Ammon's horn (tissue), 1 donor: ENCODE results near the gene TYR.
"Not testable (repeated sequence)": the region's sequence is repeated elsewhere in the genome, so short reads cannot be mapped to it uniquely, and the experiment has no call there.

Experiments
- DNase-seq: peaks from one replicate; pipeline ENCODE4 v3.0.0-alpha.2; 2016; ENCODE audit warnings: low spot score

TYR gene

DNA sequence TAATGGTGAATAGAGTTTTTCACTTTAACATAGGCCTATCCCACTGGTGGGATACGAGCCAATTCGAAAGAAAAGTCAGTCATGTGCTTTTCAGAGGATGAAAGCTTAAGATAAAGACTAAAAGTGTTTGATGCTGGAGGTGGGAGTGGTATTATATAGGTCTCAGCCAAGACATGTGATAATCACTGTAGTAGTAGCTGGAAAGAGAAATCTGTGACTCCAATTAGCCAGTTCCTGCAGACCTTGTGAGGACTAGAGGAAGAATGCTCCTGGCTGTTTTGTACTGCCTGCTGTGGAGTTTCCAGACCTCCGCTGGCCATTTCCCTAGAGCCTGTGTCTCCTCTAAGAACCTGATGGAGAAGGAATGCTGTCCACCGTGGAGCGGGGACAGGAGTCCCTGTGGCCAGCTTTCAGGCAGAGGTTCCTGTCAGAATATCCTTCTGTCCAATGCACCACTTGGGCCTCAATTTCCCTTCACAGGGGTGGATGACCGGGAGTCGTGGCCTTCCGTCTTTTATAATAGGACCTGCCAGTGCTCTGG, at the start of gene TYR:
TSS of gene TYR (plus strand) at position 185 of the 541 bp plus-strand sequence. CDS start at position 264, 79 bp downstream.
- no peak for DNase-seq

DNA sequence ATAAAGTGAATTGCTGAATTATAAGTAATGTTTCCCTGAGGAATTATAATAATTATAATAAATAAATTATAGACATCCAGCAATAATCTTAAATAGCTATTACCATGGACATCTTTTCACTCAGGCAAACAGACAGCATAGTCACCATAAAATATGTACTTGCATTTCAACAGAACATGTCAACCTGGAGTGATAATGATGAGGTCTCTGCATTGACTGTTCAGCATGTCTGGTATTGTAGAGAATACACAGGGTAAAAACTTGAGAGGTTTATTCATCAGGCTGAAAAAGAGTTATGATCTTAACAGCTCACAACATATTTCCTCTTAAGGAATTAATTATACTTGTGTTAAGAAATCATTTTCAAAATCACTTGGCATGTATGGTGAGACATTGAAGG, 41.1 kb upstream of the TYR start:
- no peak for DNase-seq

DNA sequence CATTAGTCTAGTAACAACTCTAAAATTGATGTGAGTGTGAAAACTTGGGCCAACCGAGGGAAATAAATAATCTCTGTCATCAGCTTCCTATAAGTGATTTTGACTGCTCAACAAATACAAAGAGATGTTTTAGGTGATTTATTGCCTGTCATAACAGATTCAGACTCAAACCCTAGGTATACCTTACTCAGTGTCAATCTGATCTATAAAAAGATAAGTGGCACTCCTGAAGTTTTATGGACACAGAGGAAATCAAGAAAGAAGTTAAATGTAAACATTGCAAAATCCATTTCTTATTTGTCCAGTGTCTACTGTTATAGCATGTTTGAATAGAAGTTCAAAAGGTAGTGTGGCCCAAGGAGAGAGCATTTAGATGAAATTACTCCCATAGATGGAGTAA, 30.4 kb upstream of the TYR start:
- no peak for DNase-seq

DNA sequence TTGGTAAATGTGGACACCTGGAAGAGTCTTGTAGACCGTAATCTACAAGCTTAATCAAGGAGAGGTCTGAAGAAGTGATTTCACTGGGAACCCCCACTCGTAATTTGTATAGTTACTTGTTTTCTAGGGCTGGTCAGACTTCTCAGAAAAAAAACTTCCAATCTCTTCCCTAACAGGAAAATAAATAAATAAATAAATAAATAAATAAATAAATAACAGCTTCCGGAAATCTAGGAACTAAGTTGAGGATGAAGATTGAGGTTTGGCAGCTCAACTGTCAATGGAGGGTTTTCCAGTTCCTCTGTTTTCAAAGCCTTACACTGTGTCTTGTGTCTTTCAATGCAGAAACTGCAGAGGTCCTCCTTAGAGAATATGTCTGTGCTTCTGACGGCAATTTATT, 17.7 kb upstream of the TYR start:
- DNase-seq, result no peak

DNA sequence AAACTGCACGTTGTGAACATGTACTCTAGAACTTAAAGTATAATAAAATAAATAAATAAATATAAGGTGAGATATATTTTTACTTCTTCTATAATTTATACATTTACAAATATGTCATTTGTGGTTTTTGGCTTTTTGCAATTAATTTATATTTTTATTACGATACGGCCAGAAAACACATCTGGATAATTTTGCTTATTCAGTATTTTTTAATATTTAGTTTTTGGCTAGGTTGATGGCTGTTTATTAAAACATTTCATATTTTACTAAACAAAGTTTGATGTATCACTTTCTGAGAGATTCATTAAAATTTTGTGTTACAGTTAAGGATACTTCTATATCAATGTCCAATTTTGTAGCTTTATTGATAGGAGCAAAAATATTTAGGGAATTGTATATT, 15.7 kb upstream of the TYR start:
- no peak for DNase-seq

DNA sequence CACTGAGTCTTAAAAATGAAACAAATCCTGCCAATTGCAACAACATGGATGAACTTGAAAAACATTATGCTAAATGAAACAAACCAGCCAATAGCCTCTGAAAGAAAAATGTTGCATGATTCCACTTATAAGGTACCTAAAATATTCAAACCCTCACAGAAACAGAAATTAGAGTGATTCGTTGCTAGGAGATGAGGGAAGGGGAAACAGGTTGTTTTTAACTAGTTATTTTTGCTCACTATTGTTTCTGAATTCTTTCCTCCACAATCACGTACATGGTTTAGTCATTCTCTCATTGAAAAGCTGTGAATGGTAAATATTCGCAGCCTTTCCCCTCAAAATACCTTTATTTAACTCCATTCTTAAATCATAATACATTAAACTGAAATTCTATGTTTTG, 14.0 kb upstream of the TYR start:
- no peak for DNase-seq

DNA sequence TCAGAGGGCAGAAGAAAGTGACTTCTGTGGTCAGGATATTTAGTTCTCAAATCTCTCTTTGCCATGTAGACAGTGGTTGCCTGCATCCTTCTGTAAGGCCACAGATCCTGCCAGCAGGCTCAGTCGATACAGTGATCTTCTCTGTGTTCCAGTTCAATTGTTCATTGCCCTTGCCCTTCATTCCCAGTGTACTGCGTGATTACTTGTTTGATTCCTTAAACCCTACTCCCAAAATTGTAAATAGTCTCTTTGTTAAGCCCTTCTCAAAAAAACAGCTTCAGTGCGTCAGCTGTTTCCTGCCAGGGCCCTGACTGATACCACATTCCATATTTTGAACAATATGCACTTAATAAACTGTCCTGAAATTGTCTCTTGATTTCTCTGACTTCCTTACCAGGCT, 9.3 kb upstream of the TYR start:
- DNase-seq, result no peak

DNA sequence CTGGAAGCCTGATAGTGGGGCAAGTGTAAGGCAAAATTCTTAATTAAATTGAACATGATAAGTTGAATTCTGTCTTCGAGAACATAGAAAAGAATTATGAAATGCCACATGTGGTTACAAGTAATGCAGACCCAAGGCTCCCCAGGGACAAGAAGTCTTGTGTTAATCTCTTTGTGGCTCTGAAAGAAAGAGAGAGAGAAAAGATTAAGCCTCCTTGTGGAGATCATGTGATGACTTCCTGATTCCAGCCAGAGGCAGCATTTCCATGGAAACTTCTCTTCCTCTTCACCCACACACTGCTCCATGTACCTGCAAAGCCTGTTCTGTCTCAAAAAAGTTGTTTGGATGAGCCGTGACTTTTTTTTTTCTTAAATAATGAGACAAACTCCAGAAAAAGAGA, 1.9 kb upstream of the TYR start:
- DNase-seq, result peak; percentile 9

DNA sequence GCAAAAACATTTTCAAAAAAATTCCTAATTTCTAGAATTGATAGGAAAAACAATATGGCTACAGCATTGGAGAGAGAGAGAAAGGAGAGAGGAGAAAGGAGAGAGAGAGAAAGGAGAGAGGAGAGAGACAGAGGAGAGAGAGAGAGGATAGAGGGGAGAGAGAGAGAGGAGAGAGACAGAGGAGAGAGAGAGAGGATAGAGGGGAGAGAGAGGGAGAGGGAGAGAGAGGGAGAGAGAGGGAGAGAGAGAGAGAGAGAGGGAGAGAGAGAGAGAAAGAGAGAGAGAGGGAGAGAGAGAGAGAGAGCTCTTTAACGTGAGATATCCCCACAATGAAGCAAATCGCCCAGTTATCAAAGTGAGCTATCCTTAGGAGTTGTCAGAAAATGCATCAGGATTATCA, 737 bp upstream of the TYR start:
- no peak for DNase-seq

DNA sequence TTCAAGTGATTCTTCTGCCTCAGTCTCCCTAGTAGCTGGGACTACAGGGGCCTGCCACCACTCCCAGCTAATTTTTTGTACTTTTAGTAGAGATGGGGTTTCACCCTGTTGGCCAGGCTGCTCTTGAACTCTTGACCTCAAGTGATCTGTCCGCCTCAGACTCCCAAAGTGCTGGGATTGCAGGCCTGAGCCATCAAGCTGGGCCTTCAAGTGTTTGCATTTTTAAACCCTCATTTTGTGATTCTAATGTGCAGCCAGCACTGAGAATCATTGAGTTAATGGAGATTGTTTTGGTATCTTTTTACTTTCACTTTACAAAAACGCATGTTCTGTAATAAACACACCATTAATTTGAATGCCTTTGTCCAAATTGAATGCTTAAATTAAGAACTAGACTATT, 3.4 kb downstream of the TYR start:
- DNase-seq, result no peak

DNA sequence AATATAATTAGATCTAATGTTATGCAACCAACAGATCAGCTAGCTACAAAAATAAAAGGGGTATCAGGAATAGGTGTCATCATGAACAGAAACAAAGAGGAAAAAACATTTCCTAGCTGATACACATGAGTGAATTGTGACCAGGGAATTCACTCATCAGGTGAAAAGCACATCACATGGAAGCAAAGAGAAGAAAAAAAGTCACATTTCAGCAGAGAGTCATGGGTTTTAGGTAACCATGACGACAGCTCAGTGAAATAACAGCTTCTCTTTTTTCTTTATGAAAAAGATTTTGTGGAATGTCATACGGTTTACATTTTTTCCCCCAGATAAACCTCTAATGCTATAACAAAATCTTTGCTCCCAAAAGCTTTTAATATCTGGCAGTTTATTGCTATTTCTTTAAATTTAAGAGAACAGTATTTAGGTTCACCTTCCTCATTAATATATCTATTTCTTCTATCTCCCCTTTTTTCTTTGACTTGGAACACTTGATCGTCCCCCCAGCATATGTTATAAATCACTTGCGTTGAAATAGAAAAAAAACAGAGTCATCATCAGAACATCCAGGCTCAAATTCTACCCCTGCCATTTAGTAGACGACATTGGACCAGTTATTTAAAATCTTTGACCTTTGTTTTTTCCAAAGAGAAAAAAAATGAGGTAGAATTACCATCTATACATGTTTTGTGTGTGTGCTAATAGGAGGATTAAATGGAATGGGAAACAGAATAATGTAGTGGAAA, 5.3 kb downstream of the TYR start:
- DNase-seq, result peak; percentile 6

DNA sequence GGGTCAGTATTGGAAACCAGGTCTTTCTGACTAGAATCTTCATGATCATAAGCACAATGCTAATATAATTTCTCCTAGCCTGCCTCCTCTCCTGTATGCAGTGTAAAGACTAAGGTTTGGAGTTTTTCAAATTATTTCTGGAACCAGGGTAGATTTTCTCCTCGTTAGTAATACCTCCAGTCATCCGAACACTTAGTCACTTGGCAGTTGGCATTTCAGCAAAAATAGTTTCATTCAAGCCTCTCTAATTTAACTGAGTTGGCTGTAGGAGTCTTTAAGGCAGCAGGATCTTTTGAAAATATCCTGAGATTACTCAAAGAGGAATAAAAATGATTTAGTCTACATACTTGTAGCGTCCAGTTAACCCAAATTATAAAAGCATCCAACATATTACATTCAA, 6.3 kb downstream of the TYR start:
- no peak for DNase-seq

DNA sequence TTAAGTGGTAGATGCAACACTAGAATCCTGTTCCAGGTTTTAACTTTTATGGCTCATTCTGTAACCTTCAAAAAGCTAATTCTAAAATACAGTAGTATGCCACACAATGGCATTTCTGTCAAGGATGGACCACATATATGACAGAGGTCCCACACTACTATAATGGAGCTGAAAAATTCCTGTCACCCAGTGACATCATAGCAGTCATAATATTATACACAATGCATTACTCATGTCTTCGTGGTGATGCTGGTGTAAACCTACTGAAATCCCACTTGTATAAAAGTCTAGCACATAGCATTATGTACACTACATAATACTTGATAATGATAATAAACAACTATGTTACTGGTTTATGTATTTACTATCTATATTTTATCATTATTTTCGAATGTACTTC, 12.1 kb downstream of the TYR start:
- no peak for DNase-seq

DNA sequence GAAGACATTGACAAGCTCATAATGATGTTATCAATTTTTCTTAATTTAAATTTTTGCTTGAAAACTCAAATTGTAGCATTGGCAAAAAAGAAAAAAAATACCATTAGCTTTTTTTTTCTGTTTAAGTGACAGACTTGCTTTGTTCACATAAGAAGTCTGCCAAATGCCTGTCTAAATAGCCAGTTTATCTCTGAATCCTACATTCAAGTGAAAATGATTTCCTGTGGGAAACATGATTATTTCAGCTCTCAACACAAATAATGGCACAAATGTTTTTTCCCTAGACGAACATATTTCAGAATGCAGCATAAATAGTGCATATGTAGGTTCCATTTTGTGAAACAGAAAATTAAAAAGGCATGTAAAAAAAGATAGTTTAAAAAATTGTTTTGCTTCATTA, 23.5 kb downstream of the TYR start:
- no peak for DNase-seq

DNA sequence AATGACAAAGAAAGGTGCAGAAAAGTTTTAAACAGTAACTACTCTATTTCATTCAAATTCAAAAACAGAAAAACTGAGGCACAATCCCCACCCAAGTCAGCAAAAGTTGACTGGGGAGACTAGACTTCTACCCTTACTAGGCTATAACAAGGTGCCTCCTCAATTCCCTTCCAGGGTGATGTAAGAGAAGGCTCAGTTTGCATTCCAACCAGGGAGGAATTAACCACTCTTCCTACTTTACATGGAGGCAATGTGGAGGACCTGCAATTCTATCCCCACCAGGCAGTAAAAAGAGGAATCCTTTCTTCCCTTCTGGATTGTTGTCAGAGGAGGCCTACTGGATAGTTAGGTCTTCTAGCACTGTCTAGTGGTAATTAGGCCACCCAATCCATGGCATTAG, 26.1 kb downstream of the TYR start:
- DNase-seq, result no peak

DNA sequence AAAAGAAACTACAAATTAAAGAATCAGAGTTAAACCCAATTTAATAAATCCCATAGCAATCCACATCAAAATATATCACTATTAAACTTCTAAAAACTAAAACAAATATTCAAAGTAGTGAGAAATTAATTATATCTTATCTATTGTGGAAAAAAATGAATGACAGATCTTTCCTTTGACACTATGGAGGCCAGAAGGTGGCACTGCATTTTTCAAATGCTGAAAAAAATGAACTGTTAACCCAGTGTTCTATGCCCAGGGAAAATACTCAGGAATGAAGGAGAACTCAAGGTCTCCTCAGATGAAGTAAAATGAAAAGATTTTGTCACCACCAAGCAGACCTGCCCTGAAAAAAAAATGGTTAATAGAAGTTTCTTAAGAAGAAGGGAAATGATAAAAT, 27.7 kb downstream of the TYR start:
- no peak for DNase-seq

DNA sequence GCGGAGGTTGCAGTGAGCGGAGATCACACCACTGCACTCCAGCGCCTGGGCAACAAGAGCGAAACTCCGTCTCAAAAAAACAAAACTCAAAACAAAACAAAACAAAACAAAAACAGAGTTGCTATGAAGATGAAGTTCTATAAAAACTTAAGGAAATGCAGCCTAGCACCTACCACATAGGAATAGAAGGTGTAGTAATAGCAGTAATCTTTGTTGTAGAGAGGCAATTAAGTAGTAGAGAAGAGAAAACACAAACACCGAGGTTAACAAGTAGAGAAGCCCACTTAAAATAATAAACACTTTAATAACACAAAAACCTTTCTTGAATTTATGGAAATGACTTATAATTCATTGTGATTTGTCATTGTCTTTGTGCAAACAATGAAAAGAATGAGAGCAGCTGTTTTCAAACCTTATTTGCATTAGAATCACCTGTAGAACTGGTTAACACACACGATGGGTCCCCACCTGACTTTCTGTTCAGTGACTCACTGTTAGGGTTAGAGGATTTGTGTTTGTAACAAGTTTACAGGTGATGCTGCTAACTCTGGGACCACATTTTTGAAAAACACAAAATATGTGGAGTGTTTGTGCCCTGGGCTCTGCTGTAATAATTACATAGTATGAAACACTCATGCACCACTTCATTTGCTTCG, 43.1 kb downstream of the TYR start:
- DNase-seq, result no peak

DNA sequence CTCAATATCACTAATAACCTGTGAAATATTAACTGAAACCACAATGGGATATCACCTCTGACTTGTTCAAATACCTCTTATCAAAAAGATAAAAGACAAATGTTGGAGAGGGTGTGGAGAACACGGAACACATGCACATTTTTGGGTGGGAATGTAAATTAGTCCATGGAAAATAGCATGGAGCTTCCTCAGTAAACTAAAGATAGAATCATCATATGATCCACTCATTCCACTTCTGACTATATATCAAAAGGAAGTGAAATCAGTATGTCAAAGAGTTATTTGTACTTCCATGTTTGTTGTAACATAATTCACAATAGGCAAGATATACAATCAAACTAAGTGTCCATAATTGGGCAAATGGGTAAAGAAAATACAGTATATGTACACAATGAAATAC, 57.4 kb downstream of the TYR start:
- no peak for DNase-seq

DNA sequence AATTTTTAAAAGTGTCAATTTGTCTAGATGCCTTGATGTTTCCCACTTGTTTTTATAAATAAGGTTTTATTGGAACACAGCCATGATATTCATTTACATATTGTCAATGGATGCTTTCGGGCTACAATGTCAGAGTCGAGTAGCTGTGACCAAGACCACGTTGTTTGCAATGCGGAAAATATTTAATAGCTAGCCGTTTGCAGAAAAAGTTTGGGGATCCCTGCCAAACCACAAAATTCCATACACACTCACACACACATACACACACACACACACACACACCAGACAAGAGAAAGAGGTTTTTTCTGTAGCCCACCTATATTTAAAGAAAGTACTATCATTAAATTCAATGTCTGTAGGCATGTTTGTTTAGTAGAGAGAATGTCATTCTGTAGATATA, 58.3 kb downstream of the TYR start:
- DNase-seq, result no peak

DNA sequence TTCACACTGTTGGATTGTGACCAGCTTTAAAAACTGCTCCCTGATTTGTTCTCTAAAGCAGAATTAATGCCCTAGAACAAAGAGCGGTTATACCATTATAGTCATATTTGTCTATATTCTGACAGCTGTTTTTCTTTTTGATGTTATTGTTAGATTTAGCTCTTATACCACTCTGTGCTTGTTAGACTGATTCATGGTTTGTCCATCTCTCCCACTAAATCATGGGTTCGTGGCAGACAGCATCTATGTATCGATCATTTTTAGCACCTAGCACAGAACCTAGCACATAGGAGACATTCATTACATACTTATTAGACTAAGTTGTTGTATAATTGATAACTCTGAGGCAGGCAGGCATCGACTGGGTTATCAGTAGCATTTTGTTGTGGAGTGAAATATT, 69.3 kb downstream of the TYR start:
- not testable (repeated sequence) for DNase-seq

DNA sequence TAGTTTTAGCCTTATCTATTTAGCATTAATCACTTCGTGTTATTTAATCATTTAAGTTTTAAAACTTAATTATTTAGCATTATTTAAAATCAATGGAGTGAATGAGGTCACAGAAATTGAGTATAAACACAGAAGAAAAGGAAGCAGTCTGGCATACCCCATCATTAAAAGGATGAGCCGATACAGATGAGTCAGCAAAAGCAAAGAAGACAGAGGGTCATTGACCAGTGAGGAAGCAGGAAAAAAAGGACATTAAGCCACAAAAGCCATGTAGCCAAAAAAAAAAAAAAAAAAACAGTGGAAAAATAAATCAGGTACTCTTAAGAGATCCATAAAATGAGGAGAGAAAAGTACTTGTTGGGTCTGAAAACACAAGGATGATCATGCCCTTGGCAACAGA, 71.5 kb downstream of the TYR start:
- DNase-seq, result no peak

DNA sequence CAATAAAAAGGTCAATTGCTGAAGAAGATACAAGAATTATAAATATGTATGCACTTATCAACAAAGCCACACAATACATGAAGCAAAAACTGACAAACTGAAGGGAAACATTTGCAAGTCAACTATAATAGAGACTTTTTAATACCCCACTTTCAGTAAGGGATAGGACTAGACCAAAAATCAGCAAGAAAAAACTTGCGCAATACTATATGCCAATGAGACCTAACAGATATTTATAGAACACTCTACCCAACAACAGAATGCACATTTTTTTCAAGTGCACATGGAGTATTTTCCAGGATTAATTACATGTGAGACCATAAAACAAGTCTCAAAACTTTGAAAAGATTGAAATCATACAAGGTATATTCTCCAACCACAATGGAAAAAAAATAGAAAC, 83.8 kb downstream of the TYR start:
- not testable (repeated sequence) for DNase-seq

DNA sequence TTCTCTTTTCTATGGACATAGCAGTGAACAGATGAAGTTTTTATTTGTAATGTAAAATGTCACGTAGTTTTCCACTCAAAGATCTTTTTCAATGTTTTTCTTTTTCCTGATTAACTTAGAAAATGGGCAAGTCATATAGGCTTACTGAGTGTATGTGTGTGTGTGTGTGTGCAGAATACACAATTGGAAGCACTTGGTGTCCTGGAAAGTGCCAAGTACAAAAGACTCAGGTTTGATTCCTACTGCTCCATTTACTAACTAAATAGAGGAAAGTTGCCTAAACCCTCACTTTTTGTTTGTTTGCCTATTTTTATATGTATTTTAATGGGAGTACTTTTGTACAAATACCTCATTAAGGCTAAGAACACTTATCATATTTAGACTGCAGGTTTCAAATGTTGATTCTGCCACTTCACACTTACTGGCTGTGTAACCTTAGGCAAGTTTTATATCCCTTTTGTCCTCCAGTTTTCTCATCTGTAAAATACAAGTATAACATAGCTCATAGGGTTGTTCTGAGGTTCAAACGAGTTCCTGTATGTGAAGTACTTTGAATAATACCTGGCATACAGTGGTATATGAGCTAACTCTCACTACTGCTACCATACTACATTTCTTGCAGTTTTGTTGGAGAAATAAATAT, 90.1 kb downstream of the TYR start:
- no peak for DNase-seq
